22Rv1 (cell line): ENCODE measurements around the gene ESR1.

Experiments
- H3K27ac ChIP-seq: fragments of 450-650 bp; 2 replicates; pipeline ENCODE4 v1.5.1; 2017
- ZFX ChIP-seq: fragments of 450-650 bp; IDR thresholded peaks from 2 replicates; pipeline ENCODE4 v1.6.1; 2017; ENCODE audit warnings: antibody characterized with exemption, borderline replicate concordance
- TF ChIP-seq, protein P1 (sequence below): fragments of 450-650 bp; IDR thresholded peaks from 2 replicates; pipeline ENCODE4 v1.5.1; 2017; ENCODE audit warnings: mild to moderate bottlenecking

ESR1 gene

DNA sequence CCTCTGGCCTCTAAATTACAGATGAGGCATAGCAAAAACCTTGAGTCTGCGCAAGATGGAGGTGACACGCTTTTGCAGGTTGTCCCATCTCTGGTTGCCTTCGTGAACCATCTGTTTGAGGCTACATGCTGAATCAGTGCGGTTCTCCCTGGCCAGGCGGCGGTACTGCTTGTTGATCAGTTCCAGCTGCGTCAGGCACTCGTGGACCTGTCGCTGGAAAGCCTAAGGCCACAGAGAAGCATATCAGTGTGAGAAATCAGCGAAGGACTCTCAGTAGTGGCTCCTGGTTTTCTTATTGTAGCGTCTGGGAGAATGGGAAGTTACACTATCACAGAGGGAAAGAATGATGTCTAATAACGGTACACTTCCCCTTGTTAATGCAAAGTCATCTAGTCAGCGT is 344.4 kb downstream of the ESR1 start:
- no peak overlapping the region for H3K27ac ChIP-seq
- TF ChIP-seq ZFX = no peak
- TF ChIP-seq, protein P1, sequence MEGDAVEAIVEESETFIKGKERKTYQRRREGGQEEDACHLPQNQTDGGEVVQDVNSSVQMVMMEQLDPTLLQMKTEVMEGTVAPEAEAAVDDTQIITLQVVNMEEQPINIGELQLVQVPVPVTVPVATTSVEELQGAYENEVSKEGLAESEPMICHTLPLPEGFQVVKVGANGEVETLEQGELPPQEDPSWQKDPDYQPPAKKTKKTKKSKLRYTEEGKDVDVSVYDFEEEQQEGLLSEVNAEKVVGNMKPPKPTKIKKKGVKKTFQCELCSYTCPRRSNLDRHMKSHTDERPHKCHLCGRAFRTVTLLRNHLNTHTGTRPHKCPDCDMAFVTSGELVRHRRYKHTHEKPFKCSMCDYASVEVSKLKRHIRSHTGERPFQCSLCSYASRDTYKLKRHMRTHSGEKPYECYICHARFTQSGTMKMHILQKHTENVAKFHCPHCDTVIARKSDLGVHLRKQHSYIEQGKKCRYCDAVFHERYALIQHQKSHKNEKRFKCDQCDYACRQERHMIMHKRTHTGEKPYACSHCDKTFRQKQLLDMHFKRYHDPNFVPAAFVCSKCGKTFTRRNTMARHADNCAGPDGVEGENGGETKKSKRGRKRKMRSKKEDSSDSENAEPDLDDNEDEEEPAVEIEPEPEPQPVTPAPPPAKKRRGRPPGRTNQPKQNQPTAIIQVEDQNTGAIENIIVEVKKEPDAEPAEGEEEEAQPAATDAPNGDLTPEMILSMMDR = no peak

DNA sequence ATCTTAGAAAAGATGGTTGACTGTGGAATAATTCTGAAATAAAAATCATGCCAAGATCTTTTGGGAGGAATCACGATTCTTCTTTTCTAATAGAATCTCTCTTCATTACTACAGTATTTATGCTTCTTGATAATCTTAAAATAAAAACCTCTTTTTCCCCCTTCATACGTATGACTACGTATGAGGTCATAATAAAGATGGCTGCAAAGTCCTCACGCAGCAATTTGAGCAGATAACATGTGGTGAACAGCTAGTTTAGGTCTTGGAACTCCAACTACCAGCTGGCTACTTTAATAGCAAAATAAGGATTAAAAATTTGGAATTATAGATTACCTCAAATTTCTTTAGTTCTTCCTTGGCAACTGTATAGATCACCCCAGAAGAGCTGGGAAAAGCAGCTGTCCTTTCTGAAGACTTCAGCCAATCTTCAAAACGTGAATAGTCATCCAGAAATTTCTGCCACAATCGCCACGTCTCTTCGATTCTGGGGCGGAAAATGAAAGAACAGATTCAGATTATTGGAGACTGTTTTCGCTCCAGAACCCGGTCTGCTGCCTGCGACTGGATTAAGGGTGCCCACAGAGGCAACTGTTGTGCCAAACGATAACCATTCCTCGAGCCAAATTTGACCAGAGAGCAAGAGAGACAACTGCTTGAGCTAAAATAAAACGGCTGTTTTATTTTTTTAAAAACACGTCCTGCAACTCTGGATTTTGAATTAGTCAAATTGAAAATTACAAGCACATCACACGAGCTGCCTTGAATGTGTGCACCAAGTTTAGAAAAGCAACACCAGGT is 347.3 kb downstream of the ESR1 start:
- H3K27ac ChIP-seq = no peak overlapping the region
- no peak for TF ChIP-seq ZFX
- TF ChIP-seq, protein P1 = no peak

DNA sequence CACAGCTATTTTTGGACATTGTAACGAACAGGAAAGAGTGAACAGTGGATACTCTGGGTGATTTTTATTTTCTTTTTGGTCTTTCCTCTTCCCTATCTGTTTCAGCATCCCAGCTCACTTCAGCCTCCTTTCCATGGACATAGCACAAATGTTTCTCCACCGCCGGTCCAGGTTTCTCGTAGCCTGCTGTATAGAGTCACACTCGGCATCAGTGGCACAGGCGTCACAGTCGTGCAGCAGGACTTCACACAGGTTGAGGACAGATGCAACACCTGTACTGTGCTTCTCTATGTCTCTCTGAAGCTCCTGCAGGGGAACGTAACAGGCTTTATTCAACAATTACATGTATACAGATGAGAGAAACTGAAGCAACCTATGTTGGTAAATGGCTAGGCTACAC is 348.3 kb downstream of the ESR1 start:
- no peak for TF ChIP-seq ZFX
- TF ChIP-seq, protein P1 = no peak
- H3K27ac ChIP-seq = no peak overlapping the region

DNA sequence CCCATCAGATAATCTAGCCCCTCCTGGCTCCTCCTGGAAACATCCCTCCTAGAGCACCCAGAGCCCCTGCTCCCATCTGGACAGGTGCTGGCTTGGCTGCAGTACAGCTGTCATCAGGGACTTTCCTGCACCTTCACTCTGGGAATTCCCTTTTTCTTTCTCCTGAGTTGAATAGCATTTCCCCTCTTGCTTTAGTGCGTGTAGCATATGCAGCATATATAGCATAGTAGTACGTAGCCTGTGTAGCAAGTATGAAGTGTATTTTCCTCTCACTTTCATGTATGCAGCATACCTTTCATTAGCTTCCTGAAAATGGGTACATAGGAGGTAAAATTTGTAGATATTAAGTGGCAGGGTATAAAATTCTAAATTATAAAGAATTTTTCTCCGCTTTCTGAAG is 352.9 kb downstream of the ESR1 start:
- TF ChIP-seq, protein P1 = no peak
- no peak for TF ChIP-seq ZFX
- H3K27ac ChIP-seq = no peak overlapping the region

DNA sequence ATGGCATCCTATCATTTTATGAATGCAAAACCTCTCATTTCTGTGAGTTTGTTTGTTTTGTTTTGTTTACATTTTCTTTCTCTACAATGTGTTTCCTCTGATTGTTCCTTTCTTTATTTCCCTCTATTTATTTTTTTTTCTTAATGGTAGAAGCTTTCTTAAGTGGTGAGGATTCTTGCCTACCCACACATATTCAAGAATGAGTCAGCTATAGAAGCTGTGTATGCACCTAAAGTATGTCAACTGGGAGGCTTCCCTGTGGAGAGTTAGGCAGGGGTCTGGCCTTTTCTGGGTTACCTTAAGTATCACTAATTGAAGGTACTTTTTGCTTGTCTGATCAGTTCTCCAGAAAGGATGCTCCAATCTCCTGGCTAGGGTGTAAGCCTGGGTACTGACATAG is 354.0 kb downstream of the ESR1 start:
- no peak overlapping the region for H3K27ac ChIP-seq
- TF ChIP-seq, protein P1 = no peak
- TF ChIP-seq ZFX = no peak

DNA sequence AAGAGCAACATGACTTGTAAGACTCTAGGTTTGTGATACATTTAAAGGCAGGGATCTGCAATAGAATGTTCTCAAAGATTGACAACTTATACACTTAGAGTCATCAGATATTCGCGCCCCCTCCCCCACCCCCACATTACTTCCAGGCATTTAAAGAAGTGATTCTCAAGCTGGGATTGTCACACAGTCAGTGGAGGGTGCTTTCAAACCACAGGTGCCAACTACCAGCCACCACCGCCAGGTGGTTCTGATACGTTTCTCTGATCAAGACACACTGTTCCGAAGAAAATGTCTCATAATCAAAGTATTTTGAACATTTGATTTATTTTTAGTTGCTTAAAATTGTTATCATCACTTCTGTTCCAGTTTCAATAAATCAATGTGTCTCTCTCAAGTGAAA is 357.5 kb downstream of the ESR1 start:
- TF ChIP-seq, protein P1 = no peak
- TF ChIP-seq ZFX = no peak
- H3K27ac ChIP-seq = no peak overlapping the region

DNA sequence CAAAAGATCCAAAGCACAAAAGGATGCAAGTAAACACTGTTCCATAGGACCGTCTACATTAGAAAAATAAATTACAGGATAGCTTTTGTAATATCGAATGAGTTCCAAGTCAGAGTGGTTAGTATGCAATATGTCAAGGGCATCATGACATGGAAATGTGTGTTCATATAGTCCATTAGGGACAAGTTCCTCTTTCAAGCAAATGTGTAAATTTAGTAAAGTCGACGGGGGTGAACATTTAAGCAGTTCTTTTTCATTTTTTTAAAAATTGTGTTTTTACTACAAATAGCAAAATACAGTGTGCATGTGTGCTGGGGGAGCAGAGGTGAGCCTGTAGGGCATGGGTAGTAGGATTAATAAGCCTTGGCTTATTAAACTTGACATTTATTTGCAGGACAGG is 359.0 kb downstream of the ESR1 start:
- TF ChIP-seq, protein P1 = no peak
- no peak for TF ChIP-seq ZFX

More for the DNA sequence above, 359.0 kb downstream of the ESR1 start:
- no peak overlapping the region for H3K27ac ChIP-seq
